A673 (cell line): ENCODE measurements around the gene RBBP6.
A peak's percentile ranks its signal among the peaks of the same experiment; 100 is the strongest.

ENCODE experiments used
- EZH2 ChIP-seq: fragments of 200-600 bp; sonication (generic); IDR thresholded peaks from 2 replicates; pipeline ENCODE4 v1.6.1; 2017; ENCODE audit warnings: borderline replicate concordance, low read depth, mild to moderate bottlenecking, mixed read lengths, antibody characterized with exemption, low read length; ENCODE audit not compliant: poor library complexity, severe bottlenecking
- TF ChIP-seq, protein P1 (sequence below): fragments of 300-800, 200-600 bp; sonication (generic); conservative IDR thresholded peaks from 2 replicates; pipeline ENCODE4 v1.5.1; 2017; ENCODE audit warnings: low read depth, mild to moderate bottlenecking, antibody characterized with exemption, low read length, moderate library complexity, mixed read lengths

- TF ChIP-seq, protein P1, sequence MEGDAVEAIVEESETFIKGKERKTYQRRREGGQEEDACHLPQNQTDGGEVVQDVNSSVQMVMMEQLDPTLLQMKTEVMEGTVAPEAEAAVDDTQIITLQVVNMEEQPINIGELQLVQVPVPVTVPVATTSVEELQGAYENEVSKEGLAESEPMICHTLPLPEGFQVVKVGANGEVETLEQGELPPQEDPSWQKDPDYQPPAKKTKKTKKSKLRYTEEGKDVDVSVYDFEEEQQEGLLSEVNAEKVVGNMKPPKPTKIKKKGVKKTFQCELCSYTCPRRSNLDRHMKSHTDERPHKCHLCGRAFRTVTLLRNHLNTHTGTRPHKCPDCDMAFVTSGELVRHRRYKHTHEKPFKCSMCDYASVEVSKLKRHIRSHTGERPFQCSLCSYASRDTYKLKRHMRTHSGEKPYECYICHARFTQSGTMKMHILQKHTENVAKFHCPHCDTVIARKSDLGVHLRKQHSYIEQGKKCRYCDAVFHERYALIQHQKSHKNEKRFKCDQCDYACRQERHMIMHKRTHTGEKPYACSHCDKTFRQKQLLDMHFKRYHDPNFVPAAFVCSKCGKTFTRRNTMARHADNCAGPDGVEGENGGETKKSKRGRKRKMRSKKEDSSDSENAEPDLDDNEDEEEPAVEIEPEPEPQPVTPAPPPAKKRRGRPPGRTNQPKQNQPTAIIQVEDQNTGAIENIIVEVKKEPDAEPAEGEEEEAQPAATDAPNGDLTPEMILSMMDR = peak; percentile 83
- TF ChIP-seq EZH2 = no peak
Measured at GRCh38 chr16:24504472-24505345, 34.7 kb upstream of the RBBP6 start.
